HG03469 (cell line): Measurements from ENCODE around the gene TUBB1.
"Not testable (repeated sequence)": the region's sequence is repeated elsewhere in the genome, so short reads cannot be mapped to it uniquely, and the experiment has no call there.

Experiments used
- ATAC-seq: cut with Tn5 transposase; IDR thresholded peaks from one replicate; pipeline ENCODE4 v1.9.1; 2021; ENCODE audit warnings: mild to moderate bottlenecking, moderate library complexity, moderate number of reproducible peaks; ENCODE audit not compliant: unreplicated experiment

The TUBB1 gene

DNA sequence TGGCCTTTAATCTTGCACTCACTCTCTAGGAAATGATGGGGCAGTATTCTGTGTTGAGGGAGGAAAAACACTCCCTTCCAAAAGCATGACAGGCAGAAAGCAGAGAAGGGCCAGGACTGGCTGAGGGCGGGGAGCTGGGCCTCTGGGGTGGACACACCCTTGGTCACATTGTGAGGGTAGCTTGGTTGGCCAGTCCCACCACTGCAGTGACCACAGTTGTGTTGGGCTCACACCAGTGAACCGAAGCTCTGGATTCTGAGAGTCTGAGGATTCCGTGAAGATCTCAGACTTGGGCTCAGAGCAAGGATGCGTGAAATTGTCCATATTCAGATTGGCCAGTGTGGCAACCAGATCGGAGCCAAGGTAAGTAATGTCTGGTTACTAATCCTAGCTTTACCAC lies at the start of gene TUBB1:
Gene TUBB1 (plus strand): TSS at position 213 of the 400 bp plus-strand sequence. CDS start 94 bp downstream, at position 307.
- ATAC-seq, result no peak

DNA sequence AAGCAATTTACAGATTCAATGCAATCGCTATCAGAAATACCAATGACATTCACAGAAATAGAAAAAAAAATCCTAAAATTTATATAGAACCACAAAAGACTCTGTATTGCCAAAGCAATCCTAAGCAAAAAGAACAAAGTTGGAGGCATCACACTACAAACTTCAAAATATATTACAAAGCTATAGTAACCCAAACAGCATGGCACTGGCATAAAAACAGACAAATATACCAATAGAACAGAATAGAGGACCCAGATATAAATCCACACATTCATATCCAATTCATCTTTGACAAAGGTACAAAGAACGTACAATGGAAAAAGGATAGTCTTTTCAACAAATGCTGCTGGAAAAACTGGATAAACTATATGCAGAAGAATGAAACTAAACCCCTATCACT lies 49.8 kb upstream of the TUBB1 start:
- ATAC-seq, result no peak

DNA sequence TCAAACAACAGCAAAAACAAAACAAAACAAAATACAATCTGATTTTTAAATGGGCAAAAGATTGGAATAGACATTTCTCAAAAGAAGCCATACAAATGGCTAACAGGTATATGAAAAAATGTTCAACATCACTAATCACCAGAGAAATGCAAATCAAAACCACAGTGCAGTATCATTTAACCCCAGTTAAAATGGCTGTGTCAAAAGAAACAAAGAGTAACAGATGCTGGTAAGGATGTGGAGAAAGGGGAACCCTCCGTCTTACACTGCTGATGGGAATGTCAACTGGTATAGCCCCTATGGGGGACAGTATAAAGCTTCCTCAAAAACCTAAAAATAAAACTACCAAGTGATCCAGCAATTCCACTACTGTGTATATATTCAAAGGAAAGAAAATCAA lies 49.1 kb upstream of the TUBB1 start:
- no peak for ATAC-seq

- ATAC-seq, result no peak
Observed at GRCh38 chr20:58971429-58971828, 47.8 kb upstream of the TUBB1 start.

- ATAC-seq, result no peak
Observed at GRCh38 chr20:58973179-58973578, 46.0 kb upstream of the TUBB1 start.

GRCh38 chr20:58973866-58974265 lies 45.4 kb upstream of the TUBB1 start:
- no peak for ATAC-seq

- ATAC-seq, result no peak
Observed at GRCh38 chr20:58975353-58975752, 43.9 kb upstream of the TUBB1 start.

DNA sequence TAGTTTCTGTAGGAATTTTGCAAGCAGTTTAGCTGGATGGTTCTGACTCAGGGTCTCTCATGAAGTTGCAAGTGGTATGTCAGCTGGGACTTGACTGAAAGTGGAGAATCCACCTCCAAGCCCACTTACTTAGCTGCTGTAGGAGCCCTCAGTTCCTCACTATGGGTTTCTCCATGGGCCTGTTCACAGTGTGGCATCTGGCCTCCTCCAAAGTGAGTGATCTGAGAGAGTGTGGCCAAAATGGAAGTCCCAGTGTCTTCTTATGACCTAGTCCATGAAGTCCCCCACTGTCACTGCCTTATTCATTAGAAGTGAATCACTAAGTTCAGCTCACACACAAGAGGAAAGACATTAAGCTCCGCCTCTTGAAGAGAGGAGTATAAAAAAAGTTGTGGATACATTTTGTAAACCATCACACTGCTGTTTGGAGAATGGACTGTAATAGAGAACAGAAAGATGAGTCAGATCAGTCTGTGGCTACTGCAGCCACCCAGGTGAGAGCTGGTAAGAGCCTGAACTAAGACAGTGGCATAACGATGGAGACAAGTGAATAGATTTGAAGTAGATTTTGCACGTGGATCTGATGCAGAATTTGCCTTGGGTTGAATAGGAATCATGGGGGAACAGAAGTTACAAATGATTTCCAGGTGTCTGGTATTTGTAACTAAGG lies 43.0 kb upstream of the TUBB1 start:
- no peak for ATAC-seq

GRCh38 chr20:58978351-58979190 lies 40.7 kb upstream of the TUBB1 start:
- no peak for ATAC-seq

GRCh38 chr20:58980711-58981627 lies 38.3 kb upstream of the TUBB1 start, which contains the start of gene NELFCD:
TSS of gene NELFCD (plus strand) at chr20:58981256. CDS start at chr20:58981310, 54 bp downstream.
- ATAC-seq, result peak; percentile 51

GRCh38 chr20:58981628-58982364 lies 37.4 kb upstream of the TUBB1 start:
- ATAC-seq, result no peak

GRCh38 chr20:58982406-58983114 lies 36.7 kb upstream of the TUBB1 start:
- no peak for ATAC-seq

DNA sequence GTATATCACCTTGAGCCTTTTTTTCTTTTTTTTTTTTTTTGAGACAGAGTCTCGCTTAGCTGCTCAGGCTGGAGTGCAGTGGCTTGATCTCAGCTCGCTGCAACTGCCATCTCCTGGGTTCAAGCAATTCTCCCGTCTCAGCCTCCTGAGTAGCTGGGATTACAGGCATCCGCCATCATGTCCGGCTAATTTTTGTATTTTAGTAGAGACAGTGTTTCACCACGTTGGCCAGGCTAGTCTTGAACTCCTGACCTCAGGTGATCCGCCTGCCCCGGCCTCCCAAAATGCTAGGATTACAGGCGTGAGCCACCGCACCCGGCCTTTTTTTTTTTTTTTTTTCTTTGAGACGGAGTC lies 36.1 kb upstream of the TUBB1 start:
- not testable (repeated sequence) for ATAC-seq

DNA sequence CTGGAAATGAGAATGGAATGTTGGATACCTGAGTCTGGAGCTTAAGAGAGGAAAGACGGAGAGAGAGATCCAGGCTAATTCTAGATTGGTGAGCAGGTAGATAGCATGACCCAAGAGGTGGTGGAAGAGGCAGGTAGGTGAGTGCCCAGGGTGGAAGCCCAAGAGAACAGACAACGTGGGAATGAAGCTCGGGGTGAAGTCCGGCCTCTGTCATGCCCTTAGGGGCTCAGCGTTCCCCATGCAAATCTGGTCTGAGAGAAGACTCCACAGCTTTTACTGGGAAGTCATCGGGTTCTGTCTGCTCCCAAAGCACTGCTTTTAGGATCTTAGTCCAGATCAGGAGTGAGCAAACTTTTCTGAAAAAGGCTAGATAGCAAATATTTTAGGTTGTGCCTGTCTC lies 34.5 kb upstream of the TUBB1 start:
- ATAC-seq, result no peak

DNA sequence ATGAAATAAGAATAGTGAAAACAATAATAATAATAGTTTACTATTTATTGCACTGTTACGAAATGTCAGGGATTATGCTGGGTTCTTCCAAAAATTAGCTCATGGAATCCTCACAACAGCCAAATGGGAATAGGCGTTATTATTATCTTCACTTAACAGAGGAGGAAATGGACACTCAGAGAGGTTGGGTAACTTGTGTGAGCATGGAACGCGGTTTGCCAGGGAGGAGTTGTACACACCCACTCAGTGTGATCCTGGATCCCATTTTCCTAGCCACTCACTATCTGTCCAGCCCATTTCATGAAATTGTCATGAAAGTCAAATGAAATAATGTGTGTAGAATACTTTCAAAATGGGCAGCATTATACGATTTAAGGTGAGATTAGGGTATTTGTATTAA lies 33.6 kb upstream of the TUBB1 start:
- ATAC-seq, result no peak

GRCh38 chr20:58986286-58986967 lies 32.8 kb upstream of the TUBB1 start:
- ATAC-seq, result no peak

DNA sequence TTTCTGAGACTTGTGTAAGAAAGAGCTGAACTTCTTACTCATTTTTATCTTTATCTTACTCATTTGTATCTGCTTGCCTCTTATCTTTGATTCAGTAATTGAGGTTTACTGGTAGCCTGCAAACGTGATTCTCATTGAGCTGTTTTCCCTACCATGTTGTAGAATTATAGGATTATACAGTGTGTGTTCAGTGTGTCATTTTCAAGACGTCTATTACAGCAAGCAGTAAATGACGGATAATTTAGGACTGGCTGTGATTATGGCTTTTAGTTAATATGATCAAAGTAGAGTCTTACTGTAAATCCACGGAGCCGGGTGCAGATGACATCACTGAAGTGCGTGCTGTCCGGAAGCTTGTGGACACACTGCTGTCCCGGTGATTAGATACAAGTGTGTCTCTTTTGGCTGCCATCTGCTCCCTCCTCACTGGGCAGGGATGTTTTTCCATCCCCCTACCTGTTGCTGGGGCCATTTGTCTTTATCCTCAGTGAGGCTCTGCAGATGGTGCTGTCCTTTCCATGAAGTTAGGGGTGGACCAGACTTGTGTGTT lies 32.2 kb upstream of the TUBB1 start:
- ATAC-seq, result no peak

GRCh38 chr20:58987790-58988564 lies 31.3 kb upstream of the TUBB1 start:
- ATAC-seq, result no peak
